ENCODE data around the gene IL10RA.

GRCh38 chr11:118018401-118018800 is 32.2 kb downstream of the IL10RA start:
- TF ChIP-seq, protein P1, sequence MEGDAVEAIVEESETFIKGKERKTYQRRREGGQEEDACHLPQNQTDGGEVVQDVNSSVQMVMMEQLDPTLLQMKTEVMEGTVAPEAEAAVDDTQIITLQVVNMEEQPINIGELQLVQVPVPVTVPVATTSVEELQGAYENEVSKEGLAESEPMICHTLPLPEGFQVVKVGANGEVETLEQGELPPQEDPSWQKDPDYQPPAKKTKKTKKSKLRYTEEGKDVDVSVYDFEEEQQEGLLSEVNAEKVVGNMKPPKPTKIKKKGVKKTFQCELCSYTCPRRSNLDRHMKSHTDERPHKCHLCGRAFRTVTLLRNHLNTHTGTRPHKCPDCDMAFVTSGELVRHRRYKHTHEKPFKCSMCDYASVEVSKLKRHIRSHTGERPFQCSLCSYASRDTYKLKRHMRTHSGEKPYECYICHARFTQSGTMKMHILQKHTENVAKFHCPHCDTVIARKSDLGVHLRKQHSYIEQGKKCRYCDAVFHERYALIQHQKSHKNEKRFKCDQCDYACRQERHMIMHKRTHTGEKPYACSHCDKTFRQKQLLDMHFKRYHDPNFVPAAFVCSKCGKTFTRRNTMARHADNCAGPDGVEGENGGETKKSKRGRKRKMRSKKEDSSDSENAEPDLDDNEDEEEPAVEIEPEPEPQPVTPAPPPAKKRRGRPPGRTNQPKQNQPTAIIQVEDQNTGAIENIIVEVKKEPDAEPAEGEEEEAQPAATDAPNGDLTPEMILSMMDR (conservative IDR thresholded peaks at IDR 0.05 in 1 of 2, IDR thresholded peaks at IDR 0.05 in 1 of 2; ENCODE audit: extremely low read depth in 1 of 2, insufficient read depth in 1 of 2, low read depth in 1 of 2, low read length in 2 of 2), result no peak
- TF ChIP-seq EZH2 (IDR thresholded peaks at IDR 0.05; ENCODE audit: borderline replicate concordance, low read length), result no peak

Data from mammary epithelial cell (primary cell).